Tibial nerve (tissue), 3 donors: Measurements from ENCODE around the gene CMTR2.

Source experiments
- POLR2A ChIP-seq, 2 donors: fragments of 450-650 bp; IDR thresholded peaks; one replicate each; pipeline ENCODE4 v1.6.1; 2017; ENCODE audit warnings: antibody characterized with exemption in 2 of 2, mild to moderate bottlenecking in 2 of 2, moderate library complexity in 2 of 2
- TF ChIP-seq, protein P1 (sequence below), 5 experiments: fragments of 200-600 bp in 3 of 5; fragments of 450-650 bp in 2 of 5; sonication (generic) in 3 of 5; IDR thresholded peaks; one replicate each; pipeline ENCODE4 v1.5.1; 2016 to 2019; ENCODE audit warnings: antibody characterized with exemption in 5 of 5, mild to moderate bottlenecking in 3 of 5, moderate library complexity in 2 of 5

DNA sequence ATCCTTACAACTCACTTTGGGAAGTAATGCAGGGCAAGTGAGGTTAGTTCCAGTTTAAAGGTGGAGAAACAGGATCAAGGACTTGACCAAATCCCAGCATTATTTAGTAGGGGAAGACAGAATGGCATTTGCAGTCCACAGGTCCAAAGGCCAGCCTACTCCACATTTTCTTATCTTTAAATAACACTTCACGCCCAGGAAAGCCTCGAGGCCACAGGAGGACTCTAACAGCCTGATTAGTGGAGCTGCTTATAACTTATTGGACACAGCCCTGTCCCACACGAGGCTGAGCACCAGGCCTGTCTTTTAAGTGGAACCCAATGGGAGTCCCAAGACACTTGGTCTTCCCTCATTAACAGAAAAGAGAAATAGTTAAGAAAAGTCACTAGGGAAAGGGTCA lies 46.6 kb downstream of the CMTR2 start:
- TF ChIP-seq, protein P1, sequence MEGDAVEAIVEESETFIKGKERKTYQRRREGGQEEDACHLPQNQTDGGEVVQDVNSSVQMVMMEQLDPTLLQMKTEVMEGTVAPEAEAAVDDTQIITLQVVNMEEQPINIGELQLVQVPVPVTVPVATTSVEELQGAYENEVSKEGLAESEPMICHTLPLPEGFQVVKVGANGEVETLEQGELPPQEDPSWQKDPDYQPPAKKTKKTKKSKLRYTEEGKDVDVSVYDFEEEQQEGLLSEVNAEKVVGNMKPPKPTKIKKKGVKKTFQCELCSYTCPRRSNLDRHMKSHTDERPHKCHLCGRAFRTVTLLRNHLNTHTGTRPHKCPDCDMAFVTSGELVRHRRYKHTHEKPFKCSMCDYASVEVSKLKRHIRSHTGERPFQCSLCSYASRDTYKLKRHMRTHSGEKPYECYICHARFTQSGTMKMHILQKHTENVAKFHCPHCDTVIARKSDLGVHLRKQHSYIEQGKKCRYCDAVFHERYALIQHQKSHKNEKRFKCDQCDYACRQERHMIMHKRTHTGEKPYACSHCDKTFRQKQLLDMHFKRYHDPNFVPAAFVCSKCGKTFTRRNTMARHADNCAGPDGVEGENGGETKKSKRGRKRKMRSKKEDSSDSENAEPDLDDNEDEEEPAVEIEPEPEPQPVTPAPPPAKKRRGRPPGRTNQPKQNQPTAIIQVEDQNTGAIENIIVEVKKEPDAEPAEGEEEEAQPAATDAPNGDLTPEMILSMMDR (IDR thresholded peaks at IDR 0.05) = no peak
- no peak for TF ChIP-seq POLR2A (IDR thresholded peaks at IDR 0.05)
